GM23338 (cell line): Measurements from ENCODE around the gene ANKFY1. TPM values are rescaled to one million over a fixed set of nuclear protein-coding genes. Genes with fewer than 3 reads are reported as not detected.

ENCODE experiments used
- ATAC-seq: fragments of 200-7000 bp; cut with Tn5 transposase; 3 replicates; pipeline ENCODE4 v1.9.1; 2020
- DNase-seq: peaks from one replicate; pipeline ENCODE4 v3.0.0-alpha.2; 2015; ENCODE audit warnings: low spot score
- H2AFZ ChIP-seq: fragments of 200-600 bp; sonication (generic); 2 replicates; pipeline ENCODE4 v1.8.0; 2016; ENCODE audit warnings: antibody characterized with exemption, mild to moderate bottlenecking, moderate library complexity
- H3F3A ChIP-seq: fragments of 200-600 bp; sonication (generic); replicated peaks from 2 replicates; pipeline ENCODE4 v1.8.0; 2017; ENCODE audit warnings: antibody characterized with exemption, mixed run types, low read depth
- H3K27ac ChIP-seq: fragments of 200-600 bp; sonication (generic); 2 replicates; pipeline ENCODE4 v1.6.1; 2016; ENCODE audit warnings: low read depth
- H3K27me3 ChIP-seq: fragments of 200-600 bp; sonication (generic); 2 replicates; pipeline ENCODE4 v1.8.0; 2016; ENCODE audit warnings: mild to moderate bottlenecking, mixed run types, moderate library complexity; ENCODE audit not compliant: insufficient read depth
- H3K36me3 ChIP-seq: fragments of 200-600 bp; sonication (generic); 2 replicates; pipeline ENCODE4 v1.8.0; 2016; ENCODE audit warnings: mild to moderate bottlenecking; ENCODE audit not compliant: insufficient read depth
- H3K4me1 ChIP-seq: fragments of 200-600 bp; sonication (generic); 2 replicates; pipeline ENCODE4 v1.8.0; 2016; ENCODE audit warnings: mild to moderate bottlenecking, moderate library complexity; ENCODE audit not compliant: insufficient read depth
- H3K4me2 ChIP-seq: fragments of 200-600 bp; sonication (generic); 2 replicates; pipeline ENCODE4 v1.7.1; 2017; ENCODE audit warnings: mixed run types
- H3K4me3 ChIP-seq: fragments of 200-600 bp; sonication (generic); 2 replicates; pipeline ENCODE4 v1.6.1; 2016; ENCODE audit warnings: mixed run types
- H3K79me2 ChIP-seq: fragments of 200-600 bp; sonication (generic); replicated peaks from 2 replicates; pipeline ENCODE4 v1.8.0; 2017; ENCODE audit warnings: mild to moderate bottlenecking; ENCODE audit not compliant: insufficient read depth
- H3K9me2 ChIP-seq: fragments of 200-600 bp; sonication (generic); 2 replicates; pipeline ENCODE4 v1.8.0; 2017; ENCODE audit not compliant: insufficient read depth
- H4K20me1 ChIP-seq: fragments of 200-600 bp; sonication (generic); replicated peaks from 2 replicates; pipeline ENCODE4 v1.8.0; 2017; ENCODE audit warnings: mild to moderate bottlenecking; ENCODE audit not compliant: insufficient read depth
- H3K27ac Mint-ChIP-seq: 2 replicates; pipeline ENCODE4 v1.8.0; 2020; ENCODE audit warnings: inconsistent platforms, mild to moderate bottlenecking, moderate library complexity, mixed read lengths
- H3K27me3 Mint-ChIP-seq: 3 replicates; pipeline ENCODE4 v1.8.0; 2022; ENCODE audit warnings: low read depth, mild to moderate bottlenecking, moderate library complexity, mixed read lengths, inconsistent platforms; ENCODE audit not compliant: insufficient read depth, poor library complexity
- H3K36me3 Mint-ChIP-seq: 3 replicates; pipeline ENCODE4 v1.8.0; 2021; ENCODE audit warnings: low read depth, mild to moderate bottlenecking, inconsistent platforms, moderate library complexity, mixed read lengths
- H3K4me1 Mint-ChIP-seq: 3 replicates; pipeline ENCODE4 v1.8.0; 2020; ENCODE audit warnings: mild to moderate bottlenecking, inconsistent platforms, mixed read lengths
- H3K4me3 Mint-ChIP-seq: 3 replicates; pipeline ENCODE4 v1.8.0; 2021; ENCODE audit warnings: moderate library complexity, mild to moderate bottlenecking, inconsistent platforms, mixed read lengths
- H3K9me3 Mint-ChIP-seq: 3 replicates; pipeline ENCODE4 v1.8.0; 2020; ENCODE audit warnings: moderate library complexity, mild to moderate bottlenecking, inconsistent platforms, mixed read lengths
- CREB1 ChIP-seq: fragments of 250-450 bp; sonication (Bioruptor Pico); IDR thresholded peaks from 2 replicates; pipeline ENCODE4 v1.5.0; 2020; ENCODE audit warnings: low read depth, mild to moderate bottlenecking, moderate library complexity
- EZH2 ChIP-seq: fragments of 200-600 bp; sonication (generic); IDR thresholded peaks from one replicate; pipeline ENCODE4 v1.8.0; 2017; ENCODE audit warnings: antibody characterized with exemption, mild to moderate bottlenecking, low read depth; ENCODE audit not compliant: unreplicated experiment
- EZH2phosphoT487 ChIP-seq: fragments of 200-600 bp; sonication (generic); IDR thresholded peaks from one replicate; pipeline ENCODE4 v1.8.1; 2018; ENCODE audit warnings: antibody characterized with exemption; ENCODE audit not compliant: unreplicated experiment
- NANOG ChIP-seq: IDR thresholded peaks from 2 replicates; pipeline ENCODE4 v1.6.1; 2016; ENCODE audit warnings: antibody characterized with exemption, borderline replicate concordance
- POLR2AphosphoS5 ChIP-seq: IDR thresholded peaks from 2 replicates; pipeline ENCODE4 v1.6.1; 2016; ENCODE audit warnings: antibody characterized with exemption, low read depth
- ZNF114 ChIP-seq: fragments of 250-450 bp; sonication (Bioruptor Pico); IDR thresholded peaks from 2 replicates; pipeline ENCODE4 v1.5.0; 2020; ENCODE audit warnings: mild to moderate bottlenecking, moderate library complexity
- polyA plus RNA-seq: library from polyadenylated mRNA; unstranded; fragments of >200 nt; fragmentation: Nextera tagmentation; extraction: Ambion mirVana; gene quantifications from 2 replicates; pipeline ENCODE4 v1.2.1, GENCODE V29; 2016
- total RNA-seq: library from RNA; depleted of rRNA; stranded (reverse); fragments of >200 nt; shearing (Covaris generic); gene quantifications from 2 replicates; pipeline ENCODE4 v1.2.3, GENCODE V29; 2014
- TF ChIP-seq, protein P1 (sequence below): fragments of 250-450 bp; sonication (Bioruptor Pico); IDR thresholded peaks from 2 replicates; pipeline ENCODE4 v1.5.0; 2020; ENCODE audit warnings: mild to moderate bottlenecking, moderate library complexity

Gene ANKFY1
- total and polyA plus RNA-seq, 2 experiments from 2014 or later = 12.9 to 44.4 TPM

DNA sequence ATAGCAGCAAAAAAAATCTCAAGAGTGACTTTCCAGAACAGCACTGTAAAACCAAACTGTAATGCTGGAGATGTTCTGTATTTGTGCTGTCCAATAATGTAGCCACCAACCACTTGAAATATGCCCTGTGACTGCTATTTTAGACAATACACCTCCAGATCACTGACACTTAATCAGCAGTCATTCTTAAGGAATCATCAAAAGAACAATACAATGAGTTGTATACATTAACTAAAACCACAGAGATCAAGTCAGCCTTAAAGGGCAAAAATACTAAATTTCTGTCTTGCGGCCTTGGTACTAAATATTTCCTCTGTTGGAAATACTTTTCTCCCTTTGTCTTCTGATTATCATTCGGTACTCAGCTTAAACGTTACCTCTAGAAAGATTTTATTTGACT lies 33.6 kb upstream of the ANKFY1 start:
- DNase-seq (no peak), ATAC-seq (no peak)
- Histone ChIP-seq H3K36me3 (peaks cover 22% of the 10 kb centered on the region; the same call in 1 of the 2 replicates), H3K4me3 (no peak overlapping the region), H3K4me1 (peaks cover 5% of the 10 kb centered on the region; the same call in 1 of the 2 replicates), H3K27ac (no peak overlapping the region), H3K27me3 (no peaks in the 10 kb centered on the region), H3K4me2 (no peak overlapping the region), H2AFZ (no peak overlapping the region), H3K9me2 (no peaks in the 10 kb centered on the region), H4K20me1 (peaks cover 39% of the 10 kb centered on the region), H3F3A (peaks cover 6% of the 10 kb centered on the region; the same call in 1 of the 2 replicates), H3K79me2 (peaks cover 100% of the 10 kb centered on the region)
- TF ChIP-seq ZNF114 (CRISPR knock-in tag) (no peak), CREB1 (no peak), POLR2AphosphoS5 (no peak), EZH2phosphoT487 (no peak), NANOG (no peak)
- TF ChIP-seq, protein P1, sequence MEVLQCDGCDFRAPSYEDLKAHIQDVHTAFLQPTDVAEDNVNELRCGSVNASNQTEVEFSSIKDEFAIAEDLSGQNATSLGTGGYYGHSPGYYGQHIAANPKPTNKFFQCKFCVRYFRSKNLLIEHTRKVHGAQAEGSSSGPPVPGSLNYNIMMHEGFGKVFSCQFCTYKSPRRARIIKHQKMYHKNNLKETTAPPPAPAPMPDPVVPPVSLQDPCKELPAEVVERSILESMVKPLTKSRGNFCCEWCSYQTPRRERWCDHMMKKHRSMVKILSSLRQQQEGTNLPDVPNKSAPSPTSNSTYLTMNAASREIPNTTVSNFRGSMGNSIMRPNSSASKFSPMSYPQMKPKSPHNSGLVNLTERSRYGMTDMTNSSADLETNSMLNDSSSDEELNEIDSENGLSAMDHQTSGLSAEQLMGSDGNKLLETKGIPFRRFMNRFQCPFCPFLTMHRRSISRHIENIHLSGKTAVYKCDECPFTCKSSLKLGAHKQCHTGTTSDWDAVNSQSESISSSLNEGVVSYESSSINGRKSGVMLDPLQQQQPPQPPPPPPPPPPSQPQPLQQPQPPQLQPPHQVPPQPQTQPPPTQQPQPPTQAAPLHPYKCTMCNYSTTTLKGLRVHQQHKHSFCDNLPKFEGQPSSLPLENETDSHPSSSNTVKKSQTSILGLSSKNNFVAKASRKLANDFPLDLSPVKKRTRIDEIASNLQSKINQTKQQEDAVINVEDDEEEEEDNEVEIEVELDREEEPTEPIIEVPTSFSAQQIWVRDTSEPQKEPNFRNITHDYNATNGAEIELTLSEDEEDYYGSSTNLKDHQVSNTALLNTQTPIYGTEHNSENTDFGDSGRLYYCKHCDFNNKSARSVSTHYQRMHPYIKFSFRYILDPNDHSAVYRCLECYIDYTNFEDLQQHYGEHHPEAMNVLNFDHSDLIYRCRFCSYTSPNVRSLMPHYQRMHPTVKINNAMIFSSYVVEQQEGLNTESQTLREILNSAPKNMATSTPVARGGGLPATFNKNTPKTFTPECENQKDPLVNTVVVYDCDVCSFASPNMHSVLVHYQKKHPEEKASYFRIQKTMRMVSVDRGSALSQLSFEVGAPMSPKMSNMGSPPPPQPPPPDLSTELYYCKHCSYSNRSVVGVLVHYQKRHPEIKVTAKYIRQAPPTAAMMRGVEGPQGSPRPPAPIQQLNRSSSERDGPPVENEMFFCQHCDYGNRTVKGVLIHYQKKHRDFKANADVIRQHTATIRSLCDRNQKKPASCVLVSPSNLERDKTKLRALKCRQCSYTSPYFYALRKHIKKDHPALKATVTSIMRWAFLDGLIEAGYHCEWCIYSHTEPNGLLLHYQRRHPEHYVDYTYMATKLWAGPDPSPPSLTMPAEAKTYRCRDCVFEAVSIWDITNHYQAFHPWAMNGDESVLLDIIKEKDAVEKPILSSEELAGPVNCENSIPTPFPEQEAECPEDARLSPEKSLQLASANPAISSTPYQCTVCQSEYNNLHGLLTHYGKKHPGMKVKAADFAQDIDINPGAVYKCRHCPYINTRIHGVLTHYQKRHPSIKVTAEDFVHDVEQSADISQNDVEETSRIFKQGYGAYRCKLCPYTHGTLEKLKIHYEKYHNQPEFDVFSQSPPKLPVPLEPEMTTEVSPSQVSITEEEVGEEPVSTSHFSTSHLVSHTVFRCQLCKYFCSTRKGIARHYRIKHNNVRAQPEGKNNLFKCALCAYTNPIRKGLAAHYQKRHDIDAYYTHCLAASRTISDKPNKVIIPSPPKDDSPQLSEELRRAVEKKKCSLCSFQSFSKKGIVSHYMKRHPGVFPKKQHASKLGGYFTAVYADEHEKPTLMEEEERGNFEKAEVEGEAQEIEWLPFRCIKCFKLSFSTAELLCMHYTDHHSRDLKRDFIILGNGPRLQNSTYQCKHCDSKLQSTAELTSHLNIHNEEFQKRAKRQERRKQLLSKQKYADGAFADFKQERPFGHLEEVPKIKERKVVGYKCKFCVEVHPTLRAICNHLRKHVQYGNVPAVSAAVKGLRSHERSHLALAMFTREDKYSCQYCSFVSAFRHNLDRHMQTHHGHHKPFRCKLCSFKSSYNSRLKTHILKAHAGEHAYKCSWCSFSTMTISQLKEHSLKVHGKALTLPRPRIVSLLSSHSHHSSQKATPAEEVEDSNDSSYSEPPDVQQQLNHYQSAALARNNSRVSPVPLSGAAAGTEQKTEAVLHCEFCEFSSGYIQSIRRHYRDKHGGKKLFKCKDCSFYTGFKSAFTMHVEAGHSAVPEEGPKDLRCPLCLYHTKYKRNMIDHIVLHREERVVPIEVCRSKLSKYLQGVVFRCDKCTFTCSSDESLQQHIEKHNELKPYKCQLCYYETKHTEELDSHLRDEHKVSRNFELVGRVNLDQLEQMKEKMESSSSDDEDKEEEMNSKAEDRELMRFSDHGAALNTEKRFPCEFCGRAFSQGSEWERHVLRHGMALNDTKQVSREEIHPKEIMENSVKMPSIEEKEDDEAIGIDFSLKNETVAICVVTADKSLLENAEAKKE (CRISPR knock-in tag) = no peak
- peaks cover 12% of the 10 kb centered on the region for H3K4me1 Mint-ChIP-seq
- H3K36me3 Mint-ChIP-seq = peaks cover 51% of the 10 kb centered on the region
- H3K9me3 Mint-ChIP-seq = no peaks in the 10 kb centered on the region; the same call in 2 of the 3 replicates
- H3K4me3 Mint-ChIP-seq = no peak overlapping the region
- no peak overlapping the region for H3K27ac Mint-ChIP-seq
- H3K27me3 Mint-ChIP-seq = peaks cover 2% of the 10 kb centered on the region

DNA sequence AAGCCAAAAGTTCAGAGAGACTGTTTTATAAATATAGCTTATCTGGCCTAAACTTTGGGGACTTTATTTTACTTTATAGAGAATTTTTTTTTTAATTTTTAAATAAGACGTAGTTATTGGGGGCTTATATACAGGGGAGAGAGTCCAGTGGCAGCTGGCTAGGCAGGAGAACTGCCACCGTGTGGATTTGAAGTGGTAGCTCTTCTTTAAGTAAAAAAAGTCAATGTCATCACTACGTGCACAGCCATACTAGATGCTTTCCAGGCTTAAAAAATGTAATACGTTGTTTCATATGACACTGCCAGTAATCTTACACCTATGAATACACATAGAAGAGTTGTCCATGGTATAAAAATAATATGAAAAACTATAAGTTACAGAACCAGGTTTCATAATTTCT lies 31.9 kb upstream of the ANKFY1 start:
- H3K4me1 Mint-ChIP-seq = peaks cover 10% of the 10 kb centered on the region
- H3K36me3 ChIP-seq = peaks cover 12% of the 10 kb centered on the region; the same call in 1 of the 2 replicates
- no peak for TF ChIP-seq EZH2
- TF ChIP-seq, protein P1 (CRISPR knock-in tag) = no peak
- no peak for TF ChIP-seq EZH2phosphoT487

More for the DNA sequence above, 31.9 kb upstream of the ANKFY1 start:
- H3K9me3 Mint-ChIP-seq = no peaks in the 10 kb centered on the region; the same call in 2 of the 3 replicates
- H4K20me1 ChIP-seq = peaks cover 33% of the 10 kb centered on the region; the same call in 1 of the 2 replicates
- DNase-seq (no peak), ATAC-seq (no peak)
- no peaks in the 10 kb centered on the region for H3K27me3 ChIP-seq
- no peak overlapping the region; the same call in 1 of the 2 replicates for H3K27ac ChIP-seq
- H3F3A ChIP-seq = peaks cover 6% of the 10 kb centered on the region; the same call in 1 of the 2 replicates
- no peak overlapping the region for H2AFZ ChIP-seq
- H3K79me2 ChIP-seq = peaks cover 97% of the 10 kb centered on the region
- H3K4me2 ChIP-seq = no peak overlapping the region
- H3K9me2 ChIP-seq = no peaks in the 10 kb centered on the region
- H3K4me1 ChIP-seq = peaks cover 5% of the 10 kb centered on the region; the same call in 1 of the 2 replicates
- H3K36me3 Mint-ChIP-seq = peaks cover 45% of the 10 kb centered on the region
- H3K27me3 Mint-ChIP-seq = peaks cover 2% of the 10 kb centered on the region
- H3K27ac Mint-ChIP-seq = no peak overlapping the region
- H3K4me3 ChIP-seq = no peak overlapping the region
- no peak overlapping the region for H3K4me3 Mint-ChIP-seq
